ENCODE data around the gene FKBP14. TPM values are rescaled to one million over a fixed set of nuclear protein-coding genes. Genes with fewer than 3 reads are reported as not detected.
A peak's percentile ranks its signal among the peaks of the same experiment; 100 is the strongest.

FKBP14 gene
- total and polyA plus RNA-seq, 8 donors, result 3.3 to 12.7 (median 6.0) TPM

GRCh38 chr7:29988424-29989256 is 37.9 kb downstream of the FKBP14 start:
- no peaks in the 10 kb centered on the region for H3K27me3 ChIP-seq
- no peak for TF ChIP-seq CTCF (IDR thresholded peaks at IDR 0.05)
- FAIRE-seq (no peak), DNase-seq (peak; percentile 25 to 83 (median 54)), ATAC-seq (peak; percentile 60 to 71 (median 62))
- H3K4me1 ChIP-seq, result peaks cover 0 to 15% (median 8%) of the 10 kb centered on the region in 3 donors
- WGBS, 2 donors, result 7 to 11% methylated on average over 50 to 75 of the region's 75 CpGs
- no peaks in the 10 kb centered on the region for H3K9me3 ChIP-seq
- H3K4me3 ChIP-seq, result peak overlapping the region; percentile 69 to 96 (median 88)
- H3K36me3 ChIP-seq, result no peaks in the 10 kb centered on the region
- intact Hi-C loops (cut with DNase I), result no loop called here
- peak overlapping the region; percentile 87 to 97 (median 93) for H3K27ac ChIP-seq

DNA sequence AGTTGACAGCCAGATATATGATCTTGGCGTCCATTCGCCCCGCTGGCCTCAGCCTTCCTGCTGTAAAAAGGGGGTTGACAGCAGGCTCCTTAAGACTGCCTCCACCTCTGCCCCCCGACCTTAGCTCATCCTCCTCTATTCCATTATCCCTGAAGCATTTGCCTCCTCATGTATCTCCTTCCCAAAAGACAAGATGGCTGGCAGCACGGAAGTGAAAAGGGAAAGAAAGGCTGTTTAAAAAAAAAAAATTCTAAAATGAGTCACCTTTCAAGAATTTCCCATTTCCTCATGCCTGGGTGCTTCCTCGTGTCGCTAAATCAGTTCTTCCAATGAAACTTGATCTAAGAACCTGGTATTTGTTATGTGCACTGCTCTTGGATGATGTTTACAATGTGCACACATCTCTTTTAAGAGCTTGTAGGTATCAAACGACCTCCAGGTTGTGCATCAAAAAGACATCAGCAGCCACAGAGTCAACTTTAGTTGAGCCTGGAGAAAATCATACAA is 38.6 kb downstream of the FKBP14 start:
- TF ChIP-seq CTCF (IDR thresholded peaks at IDR 0.05), result no peak
- Histone ChIP-seq H3K4me3 (peak overlapping the region in 2 of 4 donors; percentile 94 to 96), H3K9me3 (no peaks in the 10 kb centered on the region), H3K4me1 (peaks cover 0 to 15% (median 8%) of the 10 kb centered on the region in 3 donors), H3K27me3 (no peaks in the 10 kb centered on the region), H3K27ac (peak overlapping the region; percentile 87 to 97 (median 93)), H3K36me3 (no peaks in the 10 kb centered on the region)
- peak in 3 of 6 donors; percentile 7 to 32 (median 28) for DNase-seq
- intact Hi-C loops (cut with DNase I), result no loop called here
- WGBS, 2 donors, result 53 to 55% methylated on average over 8 of the region's 8 CpGs
- ATAC-seq, result peak; percentile 24 to 58 (median 34)
- no peak for FAIRE-seq

DNA sequence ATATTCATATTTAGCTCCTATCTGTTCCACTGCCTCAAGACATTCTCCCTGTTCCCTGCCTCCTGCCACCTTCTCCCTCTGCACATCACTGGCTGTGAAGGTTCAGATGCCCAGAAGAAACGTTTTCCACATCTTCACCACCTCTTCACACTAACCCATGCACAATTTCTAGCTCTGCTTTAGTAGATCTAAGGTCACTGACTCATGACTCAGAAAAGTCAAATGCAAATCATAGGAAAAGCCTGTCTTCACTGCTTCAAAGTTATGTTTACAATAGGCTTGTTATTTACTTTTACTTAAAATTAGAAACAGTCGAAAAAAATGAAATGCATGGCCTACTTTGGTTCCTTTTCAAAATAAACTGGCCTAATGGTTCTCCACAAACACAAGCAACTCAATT is 39.4 kb downstream of the FKBP14 start:
- Histone ChIP-seq H3K27me3 (no peaks in the 10 kb centered on the region), H3K27ac (peak overlapping the region; percentile 87 to 97 (median 93)), H3K4me1 (peaks cover 0 to 15% (median 8%) of the 10 kb centered on the region in 3 donors), H3K36me3 (no peaks in the 10 kb centered on the region), H3K4me3 (no peak overlapping the region), H3K9me3 (no peaks in the 10 kb centered on the region)
- DNase-seq, result no peak
- 20 to 26% methylated on average over 2 of the region's 2 CpGs for WGBS, 2 donors
- no peak for FAIRE-seq
- TF ChIP-seq CTCF (IDR thresholded peaks at IDR 0.05), result no peak
- peak; percentile 10 to 38 (median 22) for ATAC-seq
- intact Hi-C loops (cut with DNase I), result no loop called here

- FAIRE-seq, result no peak
Observed at GRCh38 chr7:29980151-29980550, 46.4 kb downstream of the FKBP14 start.

More at GRCh38 chr7:29980151-29980550, 46.4 kb downstream of the FKBP14 start:
- no peaks in the 10 kb centered on the region for H3K36me3 ChIP-seq
- ATAC-seq, result no peak
- intact Hi-C loops (cut with DNase I), result no loop called here
- H3K4me3 ChIP-seq, result no peak overlapping the region
- H3K4me1 ChIP-seq, result peaks cover 5 to 29% (median 7%) of the 10 kb centered on the region in 3 donors
- no peak for DNase-seq
- no peaks in the 10 kb centered on the region for H3K27me3 ChIP-seq
- no peaks in the 10 kb centered on the region for H3K9me3 ChIP-seq
- H3K27ac ChIP-seq, result no peak overlapping the region
- no peak for TF ChIP-seq CTCF (IDR thresholded peaks at IDR 0.05)

Data from pancreas (tissue), 10 donors.